Mucosa of rectum (tissue), 2 donors: Measurements from ENCODE around the gene KIF12.
"Not testable (repeated sequence)": the region's sequence is repeated elsewhere in the genome, so short reads cannot be mapped to it uniquely, and the experiment has no call there.

ENCODE experiments used
- H3K27ac ChIP-seq, 2 donors: one replicate each; pipeline ENCODE4 v1.7.0; 2013; ENCODE audit warnings: inconsistent platforms in 2 of 2, low read depth in 2 of 2, low read length in 2 of 2
- H3K27me3 ChIP-seq, 2 donors: one replicate each; pipeline ENCODE4 v1.7.0; 2013; ENCODE audit warnings: low read length in 2 of 2; ENCODE audit not compliant: control insufficient read depth in 2 of 2, insufficient read depth in 2 of 2
- H3K36me3 ChIP-seq, 2 donors: one replicate each; pipeline ENCODE4 v1.7.0; 2013; ENCODE audit warnings: low read length in 2 of 2; ENCODE audit not compliant: control insufficient read depth in 2 of 2, insufficient read depth in 2 of 2
- H3K4me1 ChIP-seq, 2 donors: one replicate each; pipeline ENCODE4 v1.7.0; 2013; ENCODE audit warnings: low read length in 2 of 2, mild to moderate bottlenecking in 1 of 2; ENCODE audit not compliant: control insufficient read depth in 2 of 2, insufficient read depth in 2 of 2
- H3K4me3 ChIP-seq, 2 donors: one replicate each; pipeline ENCODE4 v1.7.0; 2013; ENCODE audit warnings: low read length in 2 of 2
- H3K9ac ChIP-seq, 2 donors: one replicate each; pipeline ENCODE4 v1.7.0; 2013; ENCODE audit warnings: low read length in 2 of 2, low read depth in 1 of 2, mild to moderate bottlenecking in 1 of 2
- H3K9me3 ChIP-seq, 2 donors: one replicate each; pipeline ENCODE4 v1.7.0; 2013; ENCODE audit warnings: low read length in 2 of 2; ENCODE audit not compliant: control insufficient read depth in 2 of 2
- donor health status: healthy.
- donor health status: Normal muscosa, but diverticular disease.

KIF12 gene

GRCh38 chr9:114132550-114132918 is 33.4 kb upstream of the KIF12 start:
- Histone ChIP-seq H3K9ac (no peak overlapping the region), H3K27ac (no peak overlapping the region), H3K4me3 (no peak overlapping the region), H3K36me3 (no peaks in the 10 kb centered on the region), H3K4me1 (no peaks in the 10 kb centered on the region), H3K9me3 (peaks cover 0 to 2% of the 10 kb centered on the region in 2 donors), H3K27me3 (no peaks in the 10 kb centered on the region)

GRCh38 chr9:114131808-114132549 is 32.9 kb upstream of the KIF12 start:
- no peak overlapping the region for H3K27ac ChIP-seq
- no peaks in the 10 kb centered on the region for H3K27me3 ChIP-seq
- no peak overlapping the region for H3K9ac ChIP-seq
- peaks cover 0 to 7% of the 10 kb centered on the region in 2 donors for H3K9me3 ChIP-seq
- H3K4me3 ChIP-seq = no peak overlapping the region
- H3K36me3 ChIP-seq = no peaks in the 10 kb centered on the region
- H3K4me1 ChIP-seq = no peaks in the 10 kb centered on the region

GRCh38 chr9:114130624-114131277 is 31.7 kb upstream of the KIF12 start:
- Histone ChIP-seq H3K9ac (no peak overlapping the region), H3K27me3 (no peaks in the 10 kb centered on the region), H3K9me3 (peaks cover 0 to 7% of the 10 kb centered on the region in 2 donors), H3K36me3 (no peaks in the 10 kb centered on the region), H3K27ac (no peak overlapping the region), H3K4me3 (no peak overlapping the region), H3K4me1 (no peaks in the 10 kb centered on the region)

- Histone ChIP-seq H3K9ac (no peak overlapping the region), H3K27ac (no peak overlapping the region), H3K9me3 (peaks cover 0 to 7% of the 10 kb centered on the region in 2 donors), H3K27me3 (no peaks in the 10 kb centered on the region), H3K36me3 (no peaks in the 10 kb centered on the region), H3K4me3 (no peak overlapping the region), H3K4me1 (no peaks in the 10 kb centered on the region)
Observed at GRCh38 chr9:114130141-114130540, 31.0 kb upstream of the KIF12 start.

GRCh38 chr9:114128759-114129158 is 29.7 kb upstream of the KIF12 start:
- H3K36me3 ChIP-seq, H3K27me3 ChIP-seq, H3K4me3 ChIP-seq, H3K4me1 ChIP-seq, H3K9me3 ChIP-seq, H3K9ac ChIP-seq, H3K27ac ChIP-seq: not testable (repeated sequence)

- H3K9me3 ChIP-seq = peaks cover 0 to 7% of the 10 kb centered on the region in 2 donors
- no peak overlapping the region for H3K9ac ChIP-seq
- no peak overlapping the region for H3K4me3 ChIP-seq
- no peaks in the 10 kb centered on the region for H3K4me1 ChIP-seq
- H3K27ac ChIP-seq = no peak overlapping the region
- no peaks in the 10 kb centered on the region for H3K36me3 ChIP-seq
- no peaks in the 10 kb centered on the region for H3K27me3 ChIP-seq
Observed at GRCh38 chr9:114126247-114127060, 27.4 kb upstream of the KIF12 start.

GRCh38 chr9:114125476-114126013 is 26.5 kb upstream of the KIF12 start:
- H3K9ac ChIP-seq = no peak overlapping the region
- no peaks in the 10 kb centered on the region for H3K27me3 ChIP-seq
- no peak overlapping the region for H3K4me3 ChIP-seq
- H3K36me3 ChIP-seq = no peaks in the 10 kb centered on the region
- H3K27ac ChIP-seq = no peak overlapping the region
- peaks cover 0 to under 1% of the 10 kb centered on the region in 2 donors for H3K4me1 ChIP-seq
- H3K9me3 ChIP-seq = peaks cover 0 to 7% of the 10 kb centered on the region in 2 donors

- Histone ChIP-seq H3K4me1 (peaks cover 5 to 7% of the 10 kb centered on the region in 2 donors), H3K27ac (no peak overlapping the region), H3K4me3 (no peak overlapping the region), H3K9ac (no peak overlapping the region), H3K27me3 (no peaks in the 10 kb centered on the region), H3K9me3 (peaks cover 0 to 7% of the 10 kb centered on the region in 2 donors), H3K36me3 (no peaks in the 10 kb centered on the region)
Observed at GRCh38 chr9:114124666-114125475, 25.8 kb upstream of the KIF12 start.

- Histone ChIP-seq H3K9ac (no peak overlapping the region), H3K36me3 (no peaks in the 10 kb centered on the region), H3K27ac (no peak overlapping the region), H3K9me3 (peaks cover 0 to 7% of the 10 kb centered on the region in 2 donors), H3K4me1 (peaks cover 8 to 12% of the 10 kb centered on the region in 2 donors), H3K27me3 (no peaks in the 10 kb centered on the region), H3K4me3 (no peak overlapping the region)
Observed at GRCh38 chr9:114124138-114124537, 25.0 kb upstream of the KIF12 start.
